Retinal pigment epithelial cell (primary cell): ENCODE data around the gene ZCCHC9.
"Not testable (repeated sequence)": the region's sequence is repeated elsewhere in the genome, so short reads cannot be mapped to it uniquely, and the experiment has no call there.

Experiments used
- DNase-seq: peaks from one replicate; pipeline ENCODE4 v3.0.0-alpha.2; 2010; ENCODE audit warnings: low read depth
- H3K4me3 ChIP-seq: 2 replicates; pipeline ENCODE4 v1.5.1; 2011; ENCODE audit warnings: mild to moderate bottlenecking, low read length, control low read depth, moderate library complexity
- TF ChIP-seq, protein P1 (sequence below): conservative IDR thresholded peaks from 2 replicates; pipeline ENCODE4 v1.5.1; 2011; ENCODE audit warnings: low read depth, low read length, control low read depth, inconsistent platforms

The ZCCHC9 gene

DNA sequence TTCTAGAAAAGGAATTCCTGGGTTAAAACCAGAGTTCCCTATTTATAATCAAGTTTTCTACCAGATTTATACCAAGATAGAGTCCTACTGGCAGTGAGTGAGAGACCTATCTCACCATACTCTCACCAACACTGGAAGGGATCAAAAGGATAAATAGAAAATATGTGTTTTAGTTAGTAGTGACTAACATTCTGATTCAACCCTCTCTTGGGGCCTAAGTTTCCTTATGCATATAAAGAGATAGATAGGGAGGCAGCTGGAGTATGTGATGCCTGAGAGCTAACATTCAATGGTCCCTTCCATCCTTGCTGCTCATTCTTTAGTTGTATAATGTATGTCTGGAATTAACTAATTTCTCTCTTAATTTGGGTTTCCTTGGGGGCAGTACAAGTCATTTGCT is 36.3 kb upstream of the ZCCHC9 start:
- DNase-seq: no peak
- H3K4me3 ChIP-seq: no peak overlapping the region
- TF ChIP-seq, protein P1, sequence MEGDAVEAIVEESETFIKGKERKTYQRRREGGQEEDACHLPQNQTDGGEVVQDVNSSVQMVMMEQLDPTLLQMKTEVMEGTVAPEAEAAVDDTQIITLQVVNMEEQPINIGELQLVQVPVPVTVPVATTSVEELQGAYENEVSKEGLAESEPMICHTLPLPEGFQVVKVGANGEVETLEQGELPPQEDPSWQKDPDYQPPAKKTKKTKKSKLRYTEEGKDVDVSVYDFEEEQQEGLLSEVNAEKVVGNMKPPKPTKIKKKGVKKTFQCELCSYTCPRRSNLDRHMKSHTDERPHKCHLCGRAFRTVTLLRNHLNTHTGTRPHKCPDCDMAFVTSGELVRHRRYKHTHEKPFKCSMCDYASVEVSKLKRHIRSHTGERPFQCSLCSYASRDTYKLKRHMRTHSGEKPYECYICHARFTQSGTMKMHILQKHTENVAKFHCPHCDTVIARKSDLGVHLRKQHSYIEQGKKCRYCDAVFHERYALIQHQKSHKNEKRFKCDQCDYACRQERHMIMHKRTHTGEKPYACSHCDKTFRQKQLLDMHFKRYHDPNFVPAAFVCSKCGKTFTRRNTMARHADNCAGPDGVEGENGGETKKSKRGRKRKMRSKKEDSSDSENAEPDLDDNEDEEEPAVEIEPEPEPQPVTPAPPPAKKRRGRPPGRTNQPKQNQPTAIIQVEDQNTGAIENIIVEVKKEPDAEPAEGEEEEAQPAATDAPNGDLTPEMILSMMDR: no peak

- TF ChIP-seq, protein P1: no peak
- DNase-seq: peak; percentile 87
- no peak overlapping the region for H3K4me3 ChIP-seq
Observed at GRCh38 chr5:81268521-81269196, 32.7 kb upstream of the ZCCHC9 start.

- H3K4me3 ChIP-seq: no peak overlapping the region
- TF ChIP-seq, protein P1: no peak
- no peak for DNase-seq
Observed at GRCh38 chr5:81269751-81270393, 31.5 kb upstream of the ZCCHC9 start.

DNA sequence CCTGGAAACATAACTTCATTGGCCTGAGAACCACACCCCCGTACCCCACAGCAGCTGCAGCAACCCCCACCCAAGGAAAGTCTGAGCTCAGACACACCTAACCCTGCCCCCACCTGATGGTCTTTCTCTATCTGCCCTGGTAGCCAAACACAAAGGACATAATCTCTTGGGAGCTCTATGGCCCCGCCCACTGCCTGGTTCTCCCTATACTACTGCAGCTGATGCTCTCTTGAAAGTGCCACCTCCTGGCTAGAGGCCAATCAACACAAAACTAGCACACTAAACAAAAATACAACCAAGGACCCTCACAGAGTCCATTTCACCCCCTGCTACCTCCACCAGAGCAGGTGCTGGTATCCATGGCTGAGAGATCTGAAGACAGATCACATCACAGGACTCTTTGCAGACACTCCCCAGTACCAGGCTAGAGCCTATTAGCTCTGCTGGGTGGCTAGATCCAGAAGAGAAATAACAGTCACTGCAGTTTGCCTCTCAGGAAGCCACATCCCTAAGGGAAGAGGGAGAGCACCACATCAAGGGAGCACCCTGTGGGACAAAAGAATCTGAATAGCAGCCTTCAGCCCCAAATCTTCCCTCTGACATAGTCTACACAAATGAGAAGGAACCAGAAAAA is 30.9 kb upstream of the ZCCHC9 start:
- not testable (repeated sequence) for DNase-seq, H3K4me3 ChIP-seq

DNA sequence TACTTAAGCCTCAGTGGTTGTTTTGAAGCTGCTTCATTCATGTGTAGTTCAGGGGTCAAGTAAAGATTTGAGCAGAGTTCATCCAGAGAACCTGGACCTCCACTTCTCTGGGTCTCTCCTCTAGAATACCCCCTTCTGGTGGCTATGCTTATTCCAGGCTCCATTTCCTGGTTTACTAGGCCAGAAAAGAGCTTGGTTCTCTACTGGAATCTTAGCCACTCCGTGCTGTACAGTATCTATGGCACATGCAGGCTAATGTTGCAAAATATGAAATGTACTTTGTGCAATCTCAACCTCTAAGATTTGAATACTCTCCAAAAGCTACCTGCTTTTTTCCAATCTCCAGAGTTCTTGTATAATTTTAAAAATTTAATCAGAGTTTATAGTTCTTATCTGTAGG is 17.4 kb upstream of the ZCCHC9 start:
- TF ChIP-seq, protein P1: no peak
- DNase-seq: no peak
- no peak overlapping the region for H3K4me3 ChIP-seq

DNA sequence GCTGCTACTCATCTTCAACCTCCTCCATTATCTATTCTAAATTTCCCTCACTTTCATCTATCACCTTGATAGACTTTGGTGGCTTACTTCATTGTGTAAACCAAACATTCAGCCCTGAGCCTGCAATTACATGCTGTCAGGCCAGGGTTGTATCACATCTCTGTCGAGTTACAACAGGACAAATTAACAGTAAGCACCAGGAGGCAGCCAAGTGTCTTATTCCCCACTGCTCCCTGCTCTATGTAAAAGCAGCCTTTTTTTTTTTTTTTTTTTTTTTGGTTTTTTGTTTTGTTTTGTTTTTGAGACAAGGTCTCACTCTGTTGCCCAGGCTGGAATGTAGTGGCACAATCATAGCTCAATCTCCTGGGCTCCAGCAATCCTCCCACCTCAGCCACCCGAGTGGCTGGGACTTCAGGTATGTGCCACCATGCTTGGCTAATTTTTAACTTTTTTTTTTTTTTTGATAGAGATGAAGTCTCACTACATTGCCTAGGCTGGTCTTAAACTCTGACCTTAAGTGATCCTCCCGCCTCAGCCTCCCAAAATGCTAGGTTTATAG is 15.2 kb upstream of the ZCCHC9 start:
- no peak overlapping the region for H3K4me3 ChIP-seq
- TF ChIP-seq, protein P1: no peak
- DNase-seq: no peak

DNA sequence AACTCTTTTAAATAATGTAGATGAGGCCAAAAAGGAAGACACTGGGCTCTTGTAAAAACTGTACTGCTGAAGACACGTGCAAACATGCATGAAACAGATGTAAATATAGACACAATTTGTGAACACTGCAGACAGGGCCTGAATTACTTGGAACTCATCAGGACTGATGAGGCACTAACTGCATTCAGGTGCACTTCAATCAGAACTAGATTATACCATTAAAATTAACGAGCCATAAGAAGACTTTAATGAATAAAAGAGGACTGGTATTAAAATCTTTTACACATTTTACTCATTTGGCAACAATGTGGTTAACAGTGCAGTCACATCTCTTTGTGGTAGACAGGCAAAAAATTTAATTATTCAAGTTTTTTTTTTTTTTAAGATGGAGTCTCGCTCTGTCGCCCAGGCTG is 13.4 kb upstream of the ZCCHC9 start:
- no peak overlapping the region for H3K4me3 ChIP-seq
- TF ChIP-seq, protein P1: no peak
- DNase-seq: no peak
